ENCODE data around the gene PTGR3.

DNA sequence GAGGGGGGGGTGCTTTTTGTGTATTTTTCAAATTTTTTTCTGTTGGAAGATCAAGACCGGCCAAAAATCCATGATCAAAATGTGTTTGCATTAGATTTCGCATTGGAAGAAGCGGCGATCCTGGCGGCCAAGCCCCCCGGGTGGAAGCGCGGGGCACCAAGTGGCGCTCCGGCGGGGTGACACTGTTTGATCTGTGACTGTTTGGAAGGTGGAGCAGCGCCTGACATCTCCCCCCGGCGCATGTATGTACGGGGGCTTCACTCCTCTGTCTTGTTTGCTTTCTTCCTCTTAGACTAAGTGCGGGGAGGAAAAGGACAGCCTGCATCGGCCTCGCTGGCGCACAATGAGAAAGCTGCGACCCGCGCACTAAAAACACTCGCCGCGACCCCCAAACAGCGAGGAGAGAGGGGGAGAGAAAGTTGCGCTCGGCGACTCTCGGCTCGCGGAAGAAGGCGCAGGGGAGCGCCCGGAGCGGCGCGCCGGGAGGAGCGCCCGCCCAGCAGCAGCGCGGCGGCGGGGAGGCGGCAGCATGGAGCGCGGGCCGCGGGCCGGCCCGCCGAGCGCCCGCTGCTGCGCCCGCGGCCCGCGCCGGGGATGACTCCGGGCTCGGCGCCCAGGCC lies 2.2 kb upstream of the PTGR3 start:
- TF ChIP-seq, protein P1, sequence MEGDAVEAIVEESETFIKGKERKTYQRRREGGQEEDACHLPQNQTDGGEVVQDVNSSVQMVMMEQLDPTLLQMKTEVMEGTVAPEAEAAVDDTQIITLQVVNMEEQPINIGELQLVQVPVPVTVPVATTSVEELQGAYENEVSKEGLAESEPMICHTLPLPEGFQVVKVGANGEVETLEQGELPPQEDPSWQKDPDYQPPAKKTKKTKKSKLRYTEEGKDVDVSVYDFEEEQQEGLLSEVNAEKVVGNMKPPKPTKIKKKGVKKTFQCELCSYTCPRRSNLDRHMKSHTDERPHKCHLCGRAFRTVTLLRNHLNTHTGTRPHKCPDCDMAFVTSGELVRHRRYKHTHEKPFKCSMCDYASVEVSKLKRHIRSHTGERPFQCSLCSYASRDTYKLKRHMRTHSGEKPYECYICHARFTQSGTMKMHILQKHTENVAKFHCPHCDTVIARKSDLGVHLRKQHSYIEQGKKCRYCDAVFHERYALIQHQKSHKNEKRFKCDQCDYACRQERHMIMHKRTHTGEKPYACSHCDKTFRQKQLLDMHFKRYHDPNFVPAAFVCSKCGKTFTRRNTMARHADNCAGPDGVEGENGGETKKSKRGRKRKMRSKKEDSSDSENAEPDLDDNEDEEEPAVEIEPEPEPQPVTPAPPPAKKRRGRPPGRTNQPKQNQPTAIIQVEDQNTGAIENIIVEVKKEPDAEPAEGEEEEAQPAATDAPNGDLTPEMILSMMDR (IDR thresholded peaks at IDR 0.05; ENCODE audit: poor library complexity), result no peak
- no peak for TF ChIP-seq EZH2 (IDR thresholded peaks at IDR 0.05; ENCODE audit: borderline replicate concordance)
- no peak for TF ChIP-seq EZH2phosphoT487 (IDR thresholded peaks at IDR 0.05; ENCODE audit: low read depth, severe bottlenecking, unreplicated experiment)

All from hepatocyte (in vitro differentiated cells).